Natural killer cell treated with Interleukin-12 subunit alpha and Interleukin-12 subunit beta and Interleukin-15 and Interleukin-18, amount 100 ng/mL, for 72 hours (primary cell): ENCODE results near the gene ARHGAP26. TPM values are rescaled to one million over a fixed set of nuclear protein-coding genes. Genes with fewer than 3 reads are reported as not detected.

Experiments
- ATAC-seq, 2 donors: fragments of 150-1000 bp; cut with Tn5 transposase in 1 of 2; sonication (Bioruptor Pico), chemical (Tn5 transposase) in 1 of 2; 2 replicates each; pipeline ENCODE4 v1.10.0; 2021
- DNase-seq: peaks from one replicate; pipeline ENCODE4 v3.0.0; 2022; ENCODE audit warnings: low spot score
- H3K27ac Mint-ChIP-seq, 2 donors: 1 replicate in 1 of 2; 2 replicates in 1 of 2; pipeline ENCODE4 v1.8.0; 2022; ENCODE audit warnings: mixed read lengths in 2 of 2, mild to moderate bottlenecking in 1 of 2, moderate library complexity in 1 of 2
- H3K27me3 Mint-ChIP-seq, 2 donors: 1 replicate in 1 of 2; 2 replicates in 1 of 2; pipeline ENCODE4 v1.8.0; 2022; ENCODE audit warnings: mixed read lengths in 2 of 2
- H3K36me3 Mint-ChIP-seq: one replicate; pipeline ENCODE4 v1.8.0; 2022; ENCODE audit warnings: mixed read lengths
- H3K4me1 Mint-ChIP-seq, 2 donors: 1 replicate in 1 of 2; 2 replicates in 1 of 2; pipeline ENCODE4 v1.8.0; 2022; ENCODE audit warnings: low read depth in 2 of 2, mixed read lengths in 2 of 2, mild to moderate bottlenecking in 1 of 2
- H3K4me3 Mint-ChIP-seq: one replicate; pipeline ENCODE4 v1.8.0; 2022; ENCODE audit warnings: mixed read lengths
- H3K9me3 Mint-ChIP-seq: 2 replicates; pipeline ENCODE4 v1.8.0; 2022; ENCODE audit warnings: mixed read lengths
- total RNA-seq, 2 donors: library from RNA; stranded (reverse); gene quantifications; one replicate each; pipeline ENCODE4 v1.2.3, GENCODE V29; 2022

ARHGAP26 gene, protein sequence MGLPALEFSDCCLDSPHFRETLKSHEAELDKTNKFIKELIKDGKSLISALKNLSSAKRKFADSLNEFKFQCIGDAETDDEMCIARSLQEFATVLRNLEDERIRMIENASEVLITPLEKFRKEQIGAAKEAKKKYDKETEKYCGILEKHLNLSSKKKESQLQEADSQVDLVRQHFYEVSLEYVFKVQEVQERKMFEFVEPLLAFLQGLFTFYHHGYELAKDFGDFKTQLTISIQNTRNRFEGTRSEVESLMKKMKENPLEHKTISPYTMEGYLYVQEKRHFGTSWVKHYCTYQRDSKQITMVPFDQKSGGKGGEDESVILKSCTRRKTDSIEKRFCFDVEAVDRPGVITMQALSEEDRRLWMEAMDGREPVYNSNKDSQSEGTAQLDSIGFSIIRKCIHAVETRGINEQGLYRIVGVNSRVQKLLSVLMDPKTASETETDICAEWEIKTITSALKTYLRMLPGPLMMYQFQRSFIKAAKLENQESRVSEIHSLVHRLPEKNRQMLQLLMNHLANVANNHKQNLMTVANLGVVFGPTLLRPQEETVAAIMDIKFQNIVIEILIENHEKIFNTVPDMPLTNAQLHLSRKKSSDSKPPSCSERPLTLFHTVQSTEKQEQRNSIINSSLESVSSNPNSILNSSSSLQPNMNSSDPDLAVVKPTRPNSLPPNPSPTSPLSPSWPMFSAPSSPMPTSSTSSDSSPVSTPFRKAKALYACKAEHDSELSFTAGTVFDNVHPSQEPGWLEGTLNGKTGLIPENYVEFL
- 100 to 1,000 TPM; 109 to 110 TPM for total RNA-seq

DNA sequence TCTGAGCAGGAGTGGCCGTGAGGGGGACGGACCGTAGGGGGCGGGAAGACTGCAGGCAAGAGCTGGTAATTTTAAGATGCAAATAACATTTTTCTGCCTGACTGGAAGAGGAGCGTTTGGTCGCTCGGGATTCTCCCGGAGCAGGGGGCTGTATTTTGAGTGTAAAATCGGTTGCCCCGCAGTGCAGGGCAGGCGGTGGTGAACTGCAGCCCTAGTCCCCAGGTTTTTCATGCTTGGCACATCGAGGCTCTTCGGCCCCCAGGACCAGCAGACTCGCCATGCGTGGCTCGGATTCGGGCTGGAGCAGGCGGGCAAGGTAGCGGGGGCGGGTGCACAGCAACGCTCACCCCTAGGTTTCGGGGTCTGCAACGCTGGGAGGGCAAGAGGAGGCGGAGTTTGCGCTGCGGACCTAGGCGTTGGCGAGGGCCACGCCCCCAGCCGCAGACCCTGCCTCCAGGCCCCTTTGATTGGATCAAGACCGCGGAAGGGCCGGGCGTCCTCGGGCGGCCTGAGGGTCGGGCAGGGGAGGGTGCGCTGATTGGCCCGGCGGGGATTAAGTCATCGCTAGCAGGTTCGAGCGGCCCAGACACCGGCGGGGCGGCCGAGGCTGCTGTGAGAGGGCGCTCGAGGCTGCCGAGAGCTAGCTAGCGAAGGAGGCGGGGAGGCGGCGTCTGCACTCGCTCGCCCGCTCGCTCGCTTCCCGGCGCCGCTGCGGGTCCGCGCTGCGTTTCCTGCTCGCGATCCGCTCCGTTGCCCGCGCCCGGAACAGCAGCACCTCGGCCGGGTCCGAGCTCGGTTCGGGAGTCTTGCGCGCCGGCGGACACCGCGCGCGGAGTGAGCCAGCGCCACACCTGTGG lies at the start of gene ARHGAP26:
Gene ARHGAP26 (plus strand): TSS at position 585 of the 857 bp plus-strand sequence. CDS start 385 bp downstream, outside the sequence.
- Mint-ChIP-seq H3K9me3 (no peaks in the 10 kb centered on the region), H3K27ac (peak within 1 kb of the TSS; percentile 65 to 89), H3K4me1 (peaks cover 40 to 41% of the 10 kb centered on the region in 2 donors), H3K4me3 (peak within 1 kb of the TSS; percentile 91), H3K27me3 (no peaks in the 10 kb centered on the region), H3K36me3 (no peaks in the 10 kb centered on the region)
- ATAC-seq, result peak; percentile 97
- DNase-seq, result peak; percentile 98

DNA sequence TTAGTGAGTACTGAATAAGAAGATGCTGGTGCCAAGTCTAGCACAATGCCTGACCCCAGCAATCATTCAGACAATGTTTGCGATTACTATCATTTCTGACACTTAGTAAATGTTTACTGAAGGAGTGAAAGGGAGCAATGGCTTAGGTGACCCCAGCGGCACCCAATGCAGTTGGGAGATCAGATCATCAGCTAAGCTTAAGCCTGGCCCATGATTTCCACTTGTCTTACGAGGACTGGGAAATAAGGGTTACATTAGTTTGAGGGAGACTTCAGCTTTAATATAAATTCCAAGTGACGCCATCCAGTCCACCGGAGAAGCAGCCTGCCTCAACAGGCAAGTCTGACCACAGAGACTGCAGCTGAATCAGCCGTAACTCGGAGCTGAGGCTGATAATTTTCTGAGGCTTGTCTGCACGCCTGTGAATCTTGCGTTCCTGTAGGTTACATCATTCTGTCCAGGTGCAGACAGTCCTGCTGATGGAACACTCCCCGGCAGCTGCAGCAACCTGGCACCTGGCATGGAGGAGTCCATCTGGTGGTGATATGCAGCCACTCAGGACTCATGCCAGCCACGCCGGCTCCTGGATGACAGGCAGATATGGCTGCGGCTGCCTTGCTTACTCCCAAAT lies 49.4 kb upstream of the ARHGAP26 start:
- Mint-ChIP-seq H3K9me3 (no peaks in the 10 kb centered on the region), H3K36me3 (no peaks in the 10 kb centered on the region), H3K4me3 (no peak overlapping the region), H3K27ac (no peak overlapping the region), H3K27me3 (no peaks in the 10 kb centered on the region), H3K4me1 (peaks cover 14% of the 10 kb centered on the region in 2 donors)
- ATAC-seq (no peak), DNase-seq (no peak)

GRCh38 chr5:142722146-142722545 lies 48.0 kb upstream of the ARHGAP26 start:
- H3K4me3 Mint-ChIP-seq, result no peak overlapping the region
- no peak for DNase-seq
- no peak overlapping the region for H3K27ac Mint-ChIP-seq
- no peak for ATAC-seq
- H3K4me1 Mint-ChIP-seq, result peaks cover 15 to 24% of the 10 kb centered on the region in 2 donors
- no peaks in the 10 kb centered on the region for H3K27me3 Mint-ChIP-seq
- no peaks in the 10 kb centered on the region for H3K9me3 Mint-ChIP-seq
- no peaks in the 10 kb centered on the region for H3K36me3 Mint-ChIP-seq

DNA sequence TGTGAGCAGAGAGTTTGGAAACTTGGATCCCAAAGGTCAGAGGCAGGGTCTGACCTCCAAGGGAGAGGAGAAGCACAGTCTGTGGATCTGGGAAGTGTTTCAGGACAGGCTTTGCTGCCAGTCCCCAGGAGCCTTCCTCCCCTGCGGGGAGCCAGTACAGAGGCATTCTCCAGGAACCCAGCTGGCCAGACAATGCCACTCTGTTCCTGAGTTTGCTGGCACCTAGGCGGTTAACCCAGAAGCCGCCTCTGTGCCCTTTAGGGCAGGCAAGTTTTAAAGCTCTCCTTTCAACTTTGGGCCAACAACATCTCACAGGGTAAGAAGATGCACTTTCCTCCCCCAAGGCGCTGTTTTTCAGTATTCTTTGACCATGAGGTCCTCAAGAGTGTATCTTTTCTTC lies 47.3 kb upstream of the ARHGAP26 start:
- H3K9me3 Mint-ChIP-seq, result no peaks in the 10 kb centered on the region
- DNase-seq, result no peak
- no peak overlapping the region for H3K27ac Mint-ChIP-seq
- H3K4me3 Mint-ChIP-seq, result no peak overlapping the region
- H3K36me3 Mint-ChIP-seq, result no peaks in the 10 kb centered on the region
- ATAC-seq, result no peak
- no peaks in the 10 kb centered on the region for H3K27me3 Mint-ChIP-seq
- peaks cover 11 to 17% of the 10 kb centered on the region in 2 donors for H3K4me1 Mint-ChIP-seq

- Mint-ChIP-seq H3K27me3 (no peaks in the 10 kb centered on the region), H3K27ac (peak overlapping the region in 1 of 2 donors; percentile 22), H3K4me3 (no peak overlapping the region), H3K36me3 (no peaks in the 10 kb centered on the region), H3K9me3 (no peaks in the 10 kb centered on the region), H3K4me1 (peaks cover 15 to 16% of the 10 kb centered on the region in 2 donors)
- ATAC-seq, result no peak
- DNase-seq, result no peak
Measured at GRCh38 chr5:142724821-142725220, 45.4 kb upstream of the ARHGAP26 start.

GRCh38 chr5:142725231-142726187 lies 44.7 kb upstream of the ARHGAP26 start:
- Mint-ChIP-seq H3K4me3 (peak overlapping the region; percentile 4), H3K27me3 (no peaks in the 10 kb centered on the region), H3K36me3 (no peaks in the 10 kb centered on the region), H3K9me3 (no peaks in the 10 kb centered on the region), H3K4me1 (peaks cover 16 to 18% of the 10 kb centered on the region in 2 donors), H3K27ac (peak overlapping the region in 1 of 2 donors; percentile 65)
- DNase-seq (no peak), ATAC-seq (no peak)

DNA sequence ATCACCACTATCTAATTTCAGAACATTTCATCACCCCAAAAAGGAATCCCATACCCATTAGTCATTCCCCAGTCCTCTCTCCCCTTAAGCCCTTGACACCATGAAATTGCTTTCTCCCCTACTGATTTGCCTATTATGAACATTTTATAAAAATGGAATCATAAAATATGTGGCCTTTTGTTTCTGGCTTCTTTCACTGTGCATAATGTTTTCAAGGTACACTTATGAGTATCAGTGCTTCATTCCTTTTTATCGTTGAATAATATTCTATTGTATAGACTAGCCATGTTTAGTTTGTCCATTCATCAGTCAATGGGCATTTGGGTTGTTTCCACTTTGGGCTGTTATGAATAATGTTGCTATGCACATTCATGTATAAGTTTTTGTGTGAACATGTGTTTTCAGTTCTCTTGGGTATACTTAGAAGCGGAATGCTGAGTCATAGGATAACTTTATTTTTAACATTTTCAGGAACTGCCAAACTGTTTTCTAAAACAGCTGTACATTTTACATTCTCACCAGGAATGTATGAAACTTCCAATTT lies 43.9 kb upstream of the ARHGAP26 start:
- peak overlapping the region; percentile 34 for H3K4me3 Mint-ChIP-seq
- DNase-seq (no peak), ATAC-seq (peak; percentile 71 to 77)
- H3K4me1 Mint-ChIP-seq, result peaks cover 16 to 18% of the 10 kb centered on the region in 2 donors
- H3K27ac Mint-ChIP-seq, result peak overlapping the region; percentile 10 to 65
- no peaks in the 10 kb centered on the region for H3K36me3 Mint-ChIP-seq
- H3K27me3 Mint-ChIP-seq, result no peaks in the 10 kb centered on the region
- no peaks in the 10 kb centered on the region for H3K9me3 Mint-ChIP-seq

GRCh38 chr5:142727735-142728047 lies 42.5 kb upstream of the ARHGAP26 start:
- peaks cover 19 to 23% of the 10 kb centered on the region in 2 donors for H3K4me1 Mint-ChIP-seq
- no peaks in the 10 kb centered on the region for H3K36me3 Mint-ChIP-seq
- DNase-seq, result no peak
- no peak for ATAC-seq
- H3K4me3 Mint-ChIP-seq, result no peak overlapping the region
- no peaks in the 10 kb centered on the region for H3K27me3 Mint-ChIP-seq
- H3K9me3 Mint-ChIP-seq, result no peaks in the 10 kb centered on the region
- H3K27ac Mint-ChIP-seq, result no peak overlapping the region

GRCh38 chr5:142735323-142736246 lies 34.6 kb upstream of the ARHGAP26 start:
- DNase-seq (no peak), ATAC-seq (no peak)
- Mint-ChIP-seq H3K4me3 (no peak overlapping the region), H3K36me3 (no peaks in the 10 kb centered on the region), H3K27me3 (no peaks in the 10 kb centered on the region), H3K4me1 (peaks cover 37 to 38% of the 10 kb centered on the region in 2 donors), H3K27ac (peak overlapping the region in 1 of 2 donors; percentile 41), H3K9me3 (no peaks in the 10 kb centered on the region)

- no peaks in the 10 kb centered on the region for H3K9me3 Mint-ChIP-seq
- H3K27ac Mint-ChIP-seq, result peak overlapping the region in 1 of 2 donors; percentile 41
- ATAC-seq (no peak), DNase-seq (no peak)
- peaks cover 37 to 38% of the 10 kb centered on the region in 2 donors for H3K4me1 Mint-ChIP-seq
- no peak overlapping the region for H3K4me3 Mint-ChIP-seq
- no peaks in the 10 kb centered on the region for H3K36me3 Mint-ChIP-seq
- peaks cover 0 to 2% of the 10 kb centered on the region in 2 donors for H3K27me3 Mint-ChIP-seq
Measured at GRCh38 chr5:142736247-142736632, 33.9 kb upstream of the ARHGAP26 start.

DNA sequence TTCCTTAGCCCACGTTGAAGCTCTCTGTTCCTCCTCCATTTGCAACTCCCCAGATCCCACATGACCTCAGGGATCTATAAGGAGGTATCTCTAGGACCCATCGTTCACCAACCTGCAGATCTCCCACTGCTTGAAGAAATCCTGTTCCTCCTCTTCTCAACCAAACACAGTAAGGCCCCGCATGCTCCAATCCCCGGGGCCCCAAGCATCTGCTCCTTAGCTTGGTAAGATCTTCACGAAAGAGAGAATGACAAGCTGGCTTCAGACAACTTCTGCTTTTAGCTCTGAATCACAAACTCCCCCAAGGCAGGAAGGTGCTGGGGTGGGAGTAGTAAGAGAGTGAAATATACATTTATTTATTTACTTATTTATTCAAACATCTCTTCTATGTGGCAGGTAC lies 33.0 kb upstream of the ARHGAP26 start:
- Mint-ChIP-seq H3K36me3 (no peaks in the 10 kb centered on the region), H3K9me3 (no peaks in the 10 kb centered on the region), H3K27ac (no peak overlapping the region), H3K4me1 (peaks cover 37 to 38% of the 10 kb centered on the region in 2 donors), H3K4me3 (no peak overlapping the region), H3K27me3 (peaks cover 0 to 4% of the 10 kb centered on the region in 2 donors)
- DNase-seq, result no peak
- no peak for ATAC-seq
